Hepatocyte (in vitro differentiated cells): ENCODE data around the gene HSPB6. TPM values are rescaled to one million over a fixed set of nuclear protein-coding genes. Genes with fewer than 3 reads are reported as not detected.

Experiments
- DNase-seq: peaks from one replicate; pipeline ENCODE4 v3.0.0-alpha.2; 2016; ENCODE audit warnings: low spot score
- H2AFZ ChIP-seq: fragments of 200-600 bp; sonication (generic); 2 replicates; pipeline ENCODE4 v1.6.0; 2016; ENCODE audit warnings: antibody characterized with exemption, mild to moderate bottlenecking
- H3K27ac ChIP-seq: fragments of 200-600 bp; sonication (generic); 2 replicates; pipeline ENCODE4 v1.5.1; 2016; ENCODE audit warnings: mild to moderate bottlenecking
- H3K27me3 ChIP-seq: fragments of 200-600 bp; sonication (generic); 2 replicates; pipeline ENCODE4 v1.6.1; 2016
- H3K36me3 ChIP-seq: fragments of 200-600 bp; sonication (generic); replicated peaks from 2 replicates; pipeline ENCODE4 v1.5.1; 2016; ENCODE audit warnings: low read depth; ENCODE audit not compliant: insufficient read depth
- H3K4me1 ChIP-seq: fragments of 200-600 bp; sonication (generic); 2 replicates; pipeline ENCODE4 v1.5.1; 2016; ENCODE audit warnings: mild to moderate bottlenecking, moderate library complexity; ENCODE audit not compliant: insufficient read depth
- H3K4me2 ChIP-seq: fragments of 200-600 bp; sonication (generic); 2 replicates; pipeline ENCODE4 v1.6.0; 2016
- H3K4me3 ChIP-seq: fragments of 200-600 bp; sonication (generic); 2 replicates; pipeline ENCODE4 v1.5.1; 2016; ENCODE audit warnings: mild to moderate bottlenecking
- H3K79me2 ChIP-seq: fragments of 200-600 bp; sonication (generic); 2 replicates; pipeline ENCODE4 v1.6.0; 2017; ENCODE audit warnings: mild to moderate bottlenecking
- H3K9me2 ChIP-seq: fragments of 200-600 bp; sonication (generic); replicated peaks from 2 replicates; pipeline ENCODE4 v1.6.0; 2017; ENCODE audit warnings: mild to moderate bottlenecking; ENCODE audit not compliant: insufficient read depth
- H3K9me3 ChIP-seq: fragments of 200-600 bp; sonication (generic); 2 replicates; pipeline ENCODE4 v1.5.1; 2016; ENCODE audit warnings: low read depth, mild to moderate bottlenecking
- H4K20me1 ChIP-seq: fragments of 200-600 bp; sonication (generic); 2 replicates; pipeline ENCODE4 v1.6.0; 2016; ENCODE audit warnings: mild to moderate bottlenecking; ENCODE audit not compliant: insufficient read depth, poor library complexity, severe bottlenecking
- EZH2 ChIP-seq: fragments of 200-600 bp; sonication (generic); IDR thresholded peaks from 2 replicates; pipeline ENCODE4 v1.6.1; 2016; ENCODE audit warnings: antibody characterized with exemption, mild to moderate bottlenecking, borderline replicate concordance
- EZH2phosphoT487 ChIP-seq: fragments of 200-600 bp; sonication (generic); IDR thresholded peaks from one replicate; pipeline ENCODE4 v1.6.1; 2018; ENCODE audit warnings: antibody characterized with exemption, mild to moderate bottlenecking, low read depth, moderate library complexity; ENCODE audit not compliant: unreplicated experiment, severe bottlenecking
- WGBS: methylation state at CpG from one replicate; pipeline ENCODE4 v1.1.6; 2016; ENCODE audit warnings: low lambda C conversion rate; ENCODE audit errors: missing lambda C conversion rate; 5-methylcytosine and 5-hydroxymethylcytosine counted together
- polyA plus RNA-seq: library from polyadenylated mRNA; unstranded; fragments of >200 nt; fragmentation: Nextera tagmentation; extraction: Ambion mirVana; gene quantifications from 2 replicates; pipeline ENCODE4 v1.2.1, GENCODE V29; 2016
- total RNA-seq: library from RNA; depleted of rRNA; stranded (reverse); fragments of >200 nt; gene quantifications from 2 replicates; pipeline ENCODE4 v1.2.3, GENCODE V29; 2014
- TF ChIP-seq, protein P1 (sequence below): fragments of 200-600 bp; sonication (generic); IDR thresholded peaks from 2 replicates; pipeline ENCODE4 v1.5.1; 2016; ENCODE audit warnings: antibody characterized with exemption, mild to moderate bottlenecking; ENCODE audit not compliant: poor library complexity

The HSPB6 gene
- total and polyA plus RNA-seq, 2 experiments from 2014 or later, result 7.1 to 235 TPM

DNA sequence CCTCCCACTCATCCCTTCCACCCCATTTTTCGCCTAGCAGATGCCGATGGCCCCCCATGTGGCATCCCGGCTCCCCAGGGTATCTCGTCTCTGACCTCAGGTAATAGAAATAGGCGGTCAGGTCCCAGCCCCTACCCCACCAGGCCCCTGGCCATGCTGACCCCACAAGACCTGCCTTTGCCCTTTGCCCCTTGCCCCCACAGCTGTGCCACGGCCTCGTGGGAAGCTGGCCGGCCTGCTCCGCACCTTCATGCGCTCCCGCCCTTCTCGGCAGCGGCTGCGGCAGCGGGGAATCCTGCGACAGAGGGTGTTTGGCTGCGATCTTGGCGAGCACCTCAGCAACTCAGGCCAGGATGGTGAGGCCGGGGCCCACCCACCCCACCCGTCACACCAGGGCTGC, 23.9 kb upstream of the HSPB6 start:
- WGBS, result 93% methylated on average over 20 of the region's 20 CpGs
- TF ChIP-seq EZH2phosphoT487, result no peak
- no peak overlapping the region for H3K4me3 ChIP-seq

DNA sequence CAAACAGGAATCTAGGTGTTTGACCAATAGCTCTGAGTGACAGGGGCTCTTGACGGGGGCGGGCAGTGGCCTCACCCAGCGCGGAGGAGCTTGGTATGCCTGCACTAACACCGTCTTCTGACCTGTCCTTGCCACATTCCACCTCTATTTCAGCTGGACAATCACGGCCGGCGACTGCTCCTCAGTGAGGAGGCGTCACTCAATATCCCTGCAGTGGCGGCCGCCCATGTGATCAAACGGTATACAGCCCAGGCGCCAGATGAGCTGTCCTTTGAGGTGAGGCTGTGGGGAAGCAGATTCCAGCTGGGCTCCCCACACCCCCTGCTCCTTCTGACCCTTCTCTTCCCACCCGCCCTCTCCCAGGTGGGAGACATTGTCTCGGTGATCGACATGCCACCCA, 23.2 kb upstream of the HSPB6 start:
- 95% methylated on average over 16 of the region's 16 CpGs for WGBS
- TF ChIP-seq, protein P1, sequence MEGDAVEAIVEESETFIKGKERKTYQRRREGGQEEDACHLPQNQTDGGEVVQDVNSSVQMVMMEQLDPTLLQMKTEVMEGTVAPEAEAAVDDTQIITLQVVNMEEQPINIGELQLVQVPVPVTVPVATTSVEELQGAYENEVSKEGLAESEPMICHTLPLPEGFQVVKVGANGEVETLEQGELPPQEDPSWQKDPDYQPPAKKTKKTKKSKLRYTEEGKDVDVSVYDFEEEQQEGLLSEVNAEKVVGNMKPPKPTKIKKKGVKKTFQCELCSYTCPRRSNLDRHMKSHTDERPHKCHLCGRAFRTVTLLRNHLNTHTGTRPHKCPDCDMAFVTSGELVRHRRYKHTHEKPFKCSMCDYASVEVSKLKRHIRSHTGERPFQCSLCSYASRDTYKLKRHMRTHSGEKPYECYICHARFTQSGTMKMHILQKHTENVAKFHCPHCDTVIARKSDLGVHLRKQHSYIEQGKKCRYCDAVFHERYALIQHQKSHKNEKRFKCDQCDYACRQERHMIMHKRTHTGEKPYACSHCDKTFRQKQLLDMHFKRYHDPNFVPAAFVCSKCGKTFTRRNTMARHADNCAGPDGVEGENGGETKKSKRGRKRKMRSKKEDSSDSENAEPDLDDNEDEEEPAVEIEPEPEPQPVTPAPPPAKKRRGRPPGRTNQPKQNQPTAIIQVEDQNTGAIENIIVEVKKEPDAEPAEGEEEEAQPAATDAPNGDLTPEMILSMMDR, result no peak
- TF ChIP-seq EZH2 (no peak), EZH2phosphoT487 (no peak)
- H4K20me1 ChIP-seq, result no peaks in the 10 kb centered on the region

More for the DNA sequence above, 23.9 kb upstream of the HSPB6 start:
- Histone ChIP-seq H3K27ac (no peak overlapping the region), H3K79me2 (peaks cover 4% of the 10 kb centered on the region), H3K36me3 (no peaks in the 10 kb centered on the region), H2AFZ (no peak overlapping the region), H3K4me2 (no peak overlapping the region), H4K20me1 (no peaks in the 10 kb centered on the region), H3K4me1 (peaks cover 10% of the 10 kb centered on the region), H3K9me3 (no peaks in the 10 kb centered on the region), H3K27me3 (no peaks in the 10 kb centered on the region), H3K9me2 (no peaks in the 10 kb centered on the region)
- DNase-seq, result no peak

DNA sequence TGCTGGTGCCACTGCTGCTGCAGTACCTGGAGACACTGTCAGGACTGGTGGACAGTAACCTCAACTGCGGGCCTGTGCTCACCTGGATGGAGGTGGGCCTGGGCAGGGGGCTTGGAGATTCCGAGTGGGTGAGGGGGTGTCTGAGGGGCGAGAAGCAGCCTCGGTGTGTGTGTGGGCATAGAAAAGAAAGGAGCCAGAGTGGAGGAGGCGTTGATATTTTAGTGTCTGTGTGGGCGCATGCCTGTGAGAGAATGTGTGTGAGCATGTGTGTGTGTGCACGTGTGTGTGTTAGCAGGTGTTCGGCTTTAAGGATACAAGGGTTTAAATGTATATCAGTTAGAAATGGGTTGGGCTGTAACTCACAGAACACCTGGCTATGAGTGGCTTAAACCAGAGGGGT, 22.2 kb upstream of the HSPB6 start:
- TF ChIP-seq EZH2phosphoT487, result no peak
- TF ChIP-seq EZH2, result no peak
- TF ChIP-seq, protein P1, result no peak
- Histone ChIP-seq H3K4me2 (no peak overlapping the region), H3K27ac (no peak overlapping the region), H3K36me3 (no peaks in the 10 kb centered on the region), H4K20me1 (no peaks in the 10 kb centered on the region), H3K27me3 (no peaks in the 10 kb centered on the region), H3K4me1 (peaks cover 10% of the 10 kb centered on the region), H3K9me3 (no peaks in the 10 kb centered on the region), H3K79me2 (peaks cover 4% of the 10 kb centered on the region), H2AFZ (no peak overlapping the region), H3K4me3 (no peak overlapping the region), H3K9me2 (no peaks in the 10 kb centered on the region)
- no peak for DNase-seq
- 95% methylated on average over 8 of the region's 8 CpGs for WGBS

More for the DNA sequence above, 23.2 kb upstream of the HSPB6 start:
- no peak for DNase-seq
- Histone ChIP-seq H3K79me2 (peaks cover 4% of the 10 kb centered on the region), H3K36me3 (no peaks in the 10 kb centered on the region), H3K4me2 (no peak overlapping the region), H3K9me3 (no peaks in the 10 kb centered on the region), H3K4me1 (peaks cover 10% of the 10 kb centered on the region), H3K4me3 (no peak overlapping the region), H3K27me3 (no peaks in the 10 kb centered on the region), H2AFZ (no peak overlapping the region), H3K27ac (no peak overlapping the region), H3K9me2 (no peaks in the 10 kb centered on the region)

DNA sequence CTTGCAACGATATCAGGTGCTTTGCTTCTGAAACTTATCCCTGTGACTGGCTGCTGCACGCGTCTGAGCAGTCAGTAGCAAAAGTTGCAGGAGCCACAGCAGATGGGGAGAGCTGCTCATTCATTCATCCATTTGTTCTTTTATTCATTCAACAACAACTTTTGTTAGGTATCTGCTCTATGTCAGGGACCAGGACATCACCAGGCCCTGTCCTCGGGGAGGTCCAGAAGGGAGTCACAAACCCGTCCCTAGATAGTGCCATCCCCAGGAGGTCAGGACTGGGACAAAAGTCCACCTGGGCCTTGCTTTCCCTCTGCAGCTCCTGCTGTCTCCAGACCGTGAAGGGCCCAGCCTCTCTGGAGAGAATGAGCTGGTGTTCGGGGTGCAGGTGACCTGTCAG, 21.1 kb upstream of the HSPB6 start:
- no peaks in the 10 kb centered on the region for H3K36me3 ChIP-seq
- H4K20me1 ChIP-seq, result no peaks in the 10 kb centered on the region
- WGBS, result 89% methylated on average over 7 of the region's 7 CpGs
- no peak overlapping the region for H3K4me2 ChIP-seq
- H3K9me2 ChIP-seq, result no peaks in the 10 kb centered on the region
- H3K4me1 ChIP-seq, result peaks cover 10% of the 10 kb centered on the region
- TF ChIP-seq EZH2 (no peak), EZH2phosphoT487 (no peak)
- TF ChIP-seq, protein P1, result no peak
- peaks cover 4% of the 10 kb centered on the region for H3K79me2 ChIP-seq
- no peak for DNase-seq
- H3K27ac ChIP-seq, result no peak overlapping the region
- no peak overlapping the region for H2AFZ ChIP-seq
- no peaks in the 10 kb centered on the region for H3K27me3 ChIP-seq
- H3K9me3 ChIP-seq, result no peaks in the 10 kb centered on the region
- no peak overlapping the region for H3K4me3 ChIP-seq
